HL-60 (cell line): ENCODE data around the gene NLRP3.
"Not testable (repeated sequence)": the region's sequence is repeated elsewhere in the genome, so short reads cannot be mapped to it uniquely, and the experiment has no call there.

Experiments used
- GABPA ChIP-seq: IDR thresholded peaks from 2 replicates; pipeline ENCODE4 v1.6.1; 2012; ENCODE audit warnings: low read depth
- POLR2AphosphoS5 ChIP-seq: IDR thresholded peaks from 2 replicates; pipeline ENCODE4 v1.6.1; 2012; ENCODE audit warnings: low read depth
- TF ChIP-seq, protein P1 (sequence below): IDR thresholded peaks from one replicate; pipeline ENCODE4 v1.5.1; 2011; ENCODE audit warnings: low read length, control low read depth, inconsistent platforms; ENCODE audit not compliant: insufficient read depth
- TF ChIP-seq, protein P2 (sequence below): IDR thresholded peaks from 2 replicates; pipeline ENCODE4 v1.6.1; 2012; ENCODE audit warnings: low read depth; ENCODE audit not compliant: insufficient replicate concordance

DNA sequence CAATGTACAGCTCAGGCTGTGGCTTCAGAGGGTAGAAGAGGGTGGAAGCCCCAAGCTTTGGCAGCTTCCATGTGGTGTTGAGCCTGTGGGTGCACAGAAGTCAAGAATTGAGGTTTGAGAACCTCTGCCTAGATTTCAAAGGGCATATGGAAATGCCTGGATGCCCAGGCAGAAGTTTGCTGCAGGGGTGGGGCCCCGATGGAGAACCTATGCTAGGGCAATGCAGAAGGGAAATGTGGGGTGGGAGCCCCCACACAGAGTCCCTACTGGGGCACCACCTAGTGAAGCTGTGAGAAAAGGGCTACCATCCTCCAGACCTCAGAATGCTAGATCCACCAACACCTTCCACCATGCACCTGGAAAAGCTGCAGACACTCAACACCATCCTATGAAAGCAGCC, 49.6 kb upstream of the NLRP3 start:
- TF ChIP-seq, protein P1, sequence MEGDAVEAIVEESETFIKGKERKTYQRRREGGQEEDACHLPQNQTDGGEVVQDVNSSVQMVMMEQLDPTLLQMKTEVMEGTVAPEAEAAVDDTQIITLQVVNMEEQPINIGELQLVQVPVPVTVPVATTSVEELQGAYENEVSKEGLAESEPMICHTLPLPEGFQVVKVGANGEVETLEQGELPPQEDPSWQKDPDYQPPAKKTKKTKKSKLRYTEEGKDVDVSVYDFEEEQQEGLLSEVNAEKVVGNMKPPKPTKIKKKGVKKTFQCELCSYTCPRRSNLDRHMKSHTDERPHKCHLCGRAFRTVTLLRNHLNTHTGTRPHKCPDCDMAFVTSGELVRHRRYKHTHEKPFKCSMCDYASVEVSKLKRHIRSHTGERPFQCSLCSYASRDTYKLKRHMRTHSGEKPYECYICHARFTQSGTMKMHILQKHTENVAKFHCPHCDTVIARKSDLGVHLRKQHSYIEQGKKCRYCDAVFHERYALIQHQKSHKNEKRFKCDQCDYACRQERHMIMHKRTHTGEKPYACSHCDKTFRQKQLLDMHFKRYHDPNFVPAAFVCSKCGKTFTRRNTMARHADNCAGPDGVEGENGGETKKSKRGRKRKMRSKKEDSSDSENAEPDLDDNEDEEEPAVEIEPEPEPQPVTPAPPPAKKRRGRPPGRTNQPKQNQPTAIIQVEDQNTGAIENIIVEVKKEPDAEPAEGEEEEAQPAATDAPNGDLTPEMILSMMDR: not testable (repeated sequence)
- TF ChIP-seq, protein P2, sequence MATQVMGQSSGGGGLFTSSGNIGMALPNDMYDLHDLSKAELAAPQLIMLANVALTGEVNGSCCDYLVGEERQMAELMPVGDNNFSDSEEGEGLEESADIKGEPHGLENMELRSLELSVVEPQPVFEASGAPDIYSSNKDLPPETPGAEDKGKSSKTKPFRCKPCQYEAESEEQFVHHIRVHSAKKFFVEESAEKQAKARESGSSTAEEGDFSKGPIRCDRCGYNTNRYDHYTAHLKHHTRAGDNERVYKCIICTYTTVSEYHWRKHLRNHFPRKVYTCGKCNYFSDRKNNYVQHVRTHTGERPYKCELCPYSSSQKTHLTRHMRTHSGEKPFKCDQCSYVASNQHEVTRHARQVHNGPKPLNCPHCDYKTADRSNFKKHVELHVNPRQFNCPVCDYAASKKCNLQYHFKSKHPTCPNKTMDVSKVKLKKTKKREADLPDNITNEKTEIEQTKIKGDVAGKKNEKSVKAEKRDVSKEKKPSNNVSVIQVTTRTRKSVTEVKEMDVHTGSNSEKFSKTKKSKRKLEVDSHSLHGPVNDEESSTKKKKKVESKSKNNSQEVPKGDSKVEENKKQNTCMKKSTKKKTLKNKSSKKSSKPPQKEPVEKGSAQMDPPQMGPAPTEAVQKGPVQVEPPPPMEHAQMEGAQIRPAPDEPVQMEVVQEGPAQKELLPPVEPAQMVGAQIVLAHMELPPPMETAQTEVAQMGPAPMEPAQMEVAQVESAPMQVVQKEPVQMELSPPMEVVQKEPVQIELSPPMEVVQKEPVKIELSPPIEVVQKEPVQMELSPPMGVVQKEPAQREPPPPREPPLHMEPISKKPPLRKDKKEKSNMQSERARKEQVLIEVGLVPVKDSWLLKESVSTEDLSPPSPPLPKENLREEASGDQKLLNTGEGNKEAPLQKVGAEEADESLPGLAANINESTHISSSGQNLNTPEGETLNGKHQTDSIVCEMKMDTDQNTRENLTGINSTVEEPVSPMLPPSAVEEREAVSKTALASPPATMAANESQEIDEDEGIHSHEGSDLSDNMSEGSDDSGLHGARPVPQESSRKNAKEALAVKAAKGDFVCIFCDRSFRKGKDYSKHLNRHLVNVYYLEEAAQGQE: not testable (repeated sequence)
- not testable (repeated sequence) for TF ChIP-seq POLR2AphosphoS5, GABPA
